Measurements from ENCODE around the gene GABRG3. TPM values are rescaled to one million over a fixed set of nuclear protein-coding genes. Genes with fewer than 3 reads are reported as not detected.

Gene GABRG3
- polyA plus RNA-seq, 1 experiment, result not detected

- TF ChIP-seq, protein P1, sequence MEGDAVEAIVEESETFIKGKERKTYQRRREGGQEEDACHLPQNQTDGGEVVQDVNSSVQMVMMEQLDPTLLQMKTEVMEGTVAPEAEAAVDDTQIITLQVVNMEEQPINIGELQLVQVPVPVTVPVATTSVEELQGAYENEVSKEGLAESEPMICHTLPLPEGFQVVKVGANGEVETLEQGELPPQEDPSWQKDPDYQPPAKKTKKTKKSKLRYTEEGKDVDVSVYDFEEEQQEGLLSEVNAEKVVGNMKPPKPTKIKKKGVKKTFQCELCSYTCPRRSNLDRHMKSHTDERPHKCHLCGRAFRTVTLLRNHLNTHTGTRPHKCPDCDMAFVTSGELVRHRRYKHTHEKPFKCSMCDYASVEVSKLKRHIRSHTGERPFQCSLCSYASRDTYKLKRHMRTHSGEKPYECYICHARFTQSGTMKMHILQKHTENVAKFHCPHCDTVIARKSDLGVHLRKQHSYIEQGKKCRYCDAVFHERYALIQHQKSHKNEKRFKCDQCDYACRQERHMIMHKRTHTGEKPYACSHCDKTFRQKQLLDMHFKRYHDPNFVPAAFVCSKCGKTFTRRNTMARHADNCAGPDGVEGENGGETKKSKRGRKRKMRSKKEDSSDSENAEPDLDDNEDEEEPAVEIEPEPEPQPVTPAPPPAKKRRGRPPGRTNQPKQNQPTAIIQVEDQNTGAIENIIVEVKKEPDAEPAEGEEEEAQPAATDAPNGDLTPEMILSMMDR (IDR thresholded peaks at IDR 0.05; ENCODE audit: low read depth, low read length), result no peak
Measured at GRCh38 chr15:27576576-27576975, 605.6 kb downstream of the GABRG3 start.

GRCh38 chr15:27579738-27580137 is 608.8 kb downstream of the GABRG3 start:
- POLR2A ChIA-PET, result no interaction called here
- Histone ChIP-seq H3K9me3 (ENCODE audit: control insufficient read depth, insufficient read depth, low read length) (peaks cover 9% of the 10 kb centered on the region), H3K4me3 (ENCODE audit: low read depth, low read length) (no peak overlapping the region), H3K27ac (ENCODE audit: low read depth, low read length) (no peak overlapping the region), H3K27me3 (ENCODE audit: control insufficient read depth, insufficient read depth, low read length) (no peaks in the 10 kb centered on the region)
- TF ChIP-seq, protein P1 (IDR thresholded peaks at IDR 0.05; ENCODE audit: low read depth, low read length), result no peak
- DNase-seq (ENCODE audit: low read depth, low spot score), result no peak
- CTCF ChIA-PET, result no interaction called here

More at GRCh38 chr15:27576576-27576975, 605.6 kb downstream of the GABRG3 start:
- Histone ChIP-seq H3K4me3 (ENCODE audit: low read depth, low read length) (no peak overlapping the region), H3K9me3 (ENCODE audit: control insufficient read depth, insufficient read depth, low read length) (peaks cover 20% of the 10 kb centered on the region), H3K27me3 (ENCODE audit: control insufficient read depth, insufficient read depth, low read length) (no peaks in the 10 kb centered on the region), H3K27ac (ENCODE audit: low read depth, low read length) (no peak overlapping the region)
- ChIA-PET POLR2A (no interaction called here), CTCF (no interaction called here)
- no peak for DNase-seq (ENCODE audit: low read depth, low spot score)

- Histone ChIP-seq H3K27ac (ENCODE audit: low read depth, low read length) (no peak overlapping the region), H3K4me3 (ENCODE audit: low read depth, low read length) (no peak overlapping the region), H3K9me3 (ENCODE audit: control insufficient read depth, insufficient read depth, low read length) (peaks cover 3% of the 10 kb centered on the region; the same call in 1 of the 2 replicates), H3K27me3 (ENCODE audit: control insufficient read depth, insufficient read depth, low read length) (no peaks in the 10 kb centered on the region)
- TF ChIP-seq, protein P1 (IDR thresholded peaks at IDR 0.05; ENCODE audit: low read depth, low read length), result no peak
- CTCF ChIA-PET, result no interaction called here
- DNase-seq (ENCODE audit: low read depth, low spot score), result no peak
- POLR2A ChIA-PET, result no interaction called here
Measured at GRCh38 chr15:27582726-27583410, 611.9 kb downstream of the GABRG3 start.

- H3K4me3 ChIP-seq (ENCODE audit: low read depth, low read length), result no peak overlapping the region
- no peak overlapping the region for H3K27ac ChIP-seq (ENCODE audit: low read depth, low read length)
- DNase-seq (ENCODE audit: low read depth, low spot score), result no peak
- peaks cover 3% of the 10 kb centered on the region; the same call in 1 of the 2 replicates for H3K9me3 ChIP-seq (ENCODE audit: control insufficient read depth, insufficient read depth, low read length)
- no peaks in the 10 kb centered on the region for H3K27me3 ChIP-seq (ENCODE audit: control insufficient read depth, insufficient read depth, low read length)
- POLR2A ChIA-PET, result no interaction called here
- CTCF ChIA-PET, result interaction anchor here (0.6 kb wide), 1 partner anchor 26 kb away, joined by 3 read pairs; no protein-coding TSS in a partner anchor
- TF ChIP-seq, protein P1 (IDR thresholded peaks at IDR 0.05; ENCODE audit: low read depth, low read length), result no peak
Measured at GRCh38 chr15:27583651-27584050, 612.7 kb downstream of the GABRG3 start.

DNA sequence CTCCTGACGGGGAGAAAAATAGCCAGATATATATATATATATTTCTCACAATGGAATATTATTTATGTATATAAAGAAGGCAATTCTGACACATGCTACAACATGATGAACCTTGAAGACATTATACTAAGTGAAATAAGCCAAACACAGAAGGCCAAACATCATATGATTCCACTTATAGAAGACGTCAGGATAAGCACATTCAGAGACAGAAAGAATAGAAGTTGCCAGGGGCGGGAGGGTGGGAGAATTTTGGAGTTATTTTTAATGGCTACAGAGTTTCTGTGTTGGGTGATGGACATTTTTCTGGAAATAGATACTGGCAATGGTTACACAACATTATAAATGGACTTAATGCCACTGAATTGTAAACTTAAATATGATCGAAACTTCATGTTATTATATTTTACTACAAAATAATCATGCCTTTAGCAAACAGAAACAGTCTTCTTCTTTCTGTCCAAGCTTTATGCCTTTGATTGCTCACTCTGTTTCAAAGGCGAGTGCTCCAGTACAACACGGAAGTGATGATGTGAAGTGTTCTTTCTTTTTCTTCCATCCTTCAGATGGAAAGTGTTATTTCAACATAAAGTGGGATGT is 614.2 kb downstream of the GABRG3 start:
- Histone ChIP-seq H3K9me3 (ENCODE audit: control insufficient read depth, insufficient read depth, low read length) (peaks cover 4% of the 10 kb centered on the region), H3K27ac (ENCODE audit: low read depth, low read length) (no peak overlapping the region), H3K27me3 (ENCODE audit: control insufficient read depth, insufficient read depth, low read length) (no peaks in the 10 kb centered on the region), H3K4me3 (ENCODE audit: low read depth, low read length) (no peak overlapping the region)
- CTCF ChIA-PET, result no interaction called here
- DNase-seq (ENCODE audit: low read depth, low spot score), result no peak
- TF ChIP-seq, protein P1 (IDR thresholded peaks at IDR 0.05; ENCODE audit: low read depth, low read length), result no peak
- POLR2A ChIA-PET, result no interaction called here

Measured in AG04450 (cell line).